ENCODE data around the gene PPL. TPM values are rescaled to one million over a fixed set of nuclear protein-coding genes. Genes with fewer than 3 reads are reported as not detected.

PPL gene
- total and polyA plus RNA-seq, 2 donors (not counting 3 experiments of a cell fraction or from before 2014, with no cell fraction given) = 0.07 to 0.20 TPM

DNA sequence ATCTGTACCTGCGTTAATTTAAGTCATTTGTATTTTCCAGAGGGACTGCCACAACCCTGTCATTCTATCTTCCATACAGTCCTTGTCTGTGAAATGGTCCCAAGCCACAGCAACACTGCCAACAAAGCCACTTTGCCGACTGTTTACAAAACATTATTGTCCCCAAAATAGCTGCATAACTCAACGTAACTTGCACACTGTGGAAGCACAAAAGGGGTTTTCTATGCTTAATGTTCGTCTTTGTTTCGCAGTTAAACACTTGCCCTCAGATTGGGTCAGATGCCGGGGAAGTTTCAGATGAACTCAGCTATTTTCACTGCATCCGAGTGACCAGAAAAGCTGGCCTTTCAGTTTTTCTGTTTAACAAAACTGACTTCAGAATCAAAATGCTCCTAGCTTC, 25.8 kb upstream of the PPL start:
- Histone ChIP-seq H3K27ac (ENCODE audit: insufficient read depth, low read depth, low read length) (no peak overlapping the region), H3K9me1 (replicated peaks; ENCODE audit: control insufficient read depth, extremely low read depth, insufficient read depth, low read length) (no peaks in the 10 kb centered on the region), H3K27me3 (ENCODE audit: control insufficient read depth in 2 of 2, insufficient read depth in 2 of 2, low read length in 2 of 2) (peaks cover 0 to 2% of the 10 kb centered on the region in 2 experiments), H3K4me3 (replicated peaks in 1 of 3; ENCODE audit: insufficient read depth in 1 of 3, low read depth in 1 of 3, low read length in 3 of 3) (no peak overlapping the region), H3K4me2 (ENCODE audit: insufficient read depth, low read length) (no peak overlapping the region), H3K9ac (replicated peaks; ENCODE audit: extremely low read depth, insufficient read depth, low read length) (no peak overlapping the region), H4K20me1 (replicated peaks; ENCODE audit: control insufficient read depth, extremely low read depth, insufficient read depth, low read length) (no peaks in the 10 kb centered on the region), H3K9me3 (replicated peaks; ENCODE audit: control insufficient read depth, insufficient read depth, low read length) (no peaks in the 10 kb centered on the region), H3K36me3 (ENCODE audit: control insufficient read depth in 2 of 2, extremely low read depth in 1 of 2, insufficient read depth in 2 of 2, low read length in 2 of 2) (no peaks in the 10 kb centered on the region), H3K4me1 (ENCODE audit: control insufficient read depth, extremely low read depth, insufficient read depth, low read length) (peaks cover under 1% of the 10 kb centered on the region), H2AFZ (ENCODE audit: low read depth, low read length) (no peak overlapping the region), H3K79me2 (ENCODE audit: control insufficient read depth, insufficient read depth, low read length) (no peaks in the 10 kb centered on the region)
- dilution Hi-C loops (cut with MboI; ENCODE audit: extremely low pct_ligation_motif_present, low sequenced_read_pairs) = no loop called here
- no peak for TF ChIP-seq MYC (IDR thresholded peaks at IDR 0.05; ENCODE audit: low read depth, low read length)
- DNase-seq (ENCODE audit: low read depth, low spot score) = no peak
- CTCF ChIA-PET = interaction anchor here (0.6 kb wide), 1 partner anchor 10 kb away, joined by 3 read pairs; no protein-coding TSS in a partner anchor
- POLR2A ChIA-PET = no interaction called here
- intact Hi-C loops (cut with micrococcal nuclease) = no loop called here
- FAIRE-seq = no peak
- BruUV-seq (replicated peaks) = no TSS peak

DNA sequence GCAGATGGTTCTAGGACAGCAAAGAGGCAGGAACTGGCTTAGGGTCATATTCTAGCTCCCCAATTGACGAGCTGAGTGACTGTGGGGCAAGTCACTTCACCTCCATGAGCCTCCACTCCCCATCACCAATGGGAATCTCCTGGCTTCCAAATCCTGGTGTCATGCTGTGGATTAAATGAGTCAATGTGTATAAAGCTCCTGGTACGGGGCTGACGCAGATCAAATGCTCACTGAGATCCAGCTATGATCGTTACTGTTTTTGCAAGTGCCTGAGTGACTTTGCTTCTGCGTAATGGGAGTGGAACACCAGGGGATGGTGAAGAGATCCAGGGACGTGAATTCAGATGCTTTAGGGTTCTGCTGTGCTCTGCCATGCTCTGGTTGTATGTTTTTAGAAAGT, 23.6 kb upstream of the PPL start:
- CTCF ChIA-PET = no interaction called here
- Histone ChIP-seq H2AFZ (ENCODE audit: low read depth, low read length) (no peak overlapping the region), H3K4me1 (ENCODE audit: control insufficient read depth, extremely low read depth, insufficient read depth, low read length) (peaks cover 5% of the 10 kb centered on the region), H3K4me3 (replicated peaks in 1 of 3; ENCODE audit: insufficient read depth in 1 of 3, low read depth in 1 of 3, low read length in 3 of 3) (no peak overlapping the region), H3K9ac (replicated peaks; ENCODE audit: extremely low read depth, insufficient read depth, low read length) (no peak overlapping the region), H4K20me1 (replicated peaks; ENCODE audit: control insufficient read depth, extremely low read depth, insufficient read depth, low read length) (no peaks in the 10 kb centered on the region), H3K9me3 (replicated peaks; ENCODE audit: control insufficient read depth, insufficient read depth, low read length) (no peaks in the 10 kb centered on the region), H3K79me2 (ENCODE audit: control insufficient read depth, insufficient read depth, low read length) (no peaks in the 10 kb centered on the region), H3K27me3 (ENCODE audit: control insufficient read depth in 2 of 2, insufficient read depth in 2 of 2, low read length in 2 of 2) (peaks cover 0 to 2% of the 10 kb centered on the region in 2 experiments), H3K36me3 (ENCODE audit: control insufficient read depth in 2 of 2, extremely low read depth in 1 of 2, insufficient read depth in 2 of 2, low read length in 2 of 2) (no peaks in the 10 kb centered on the region), H3K27ac (ENCODE audit: insufficient read depth, low read depth, low read length) (no peak overlapping the region), H3K9me1 (replicated peaks; ENCODE audit: control insufficient read depth, extremely low read depth, insufficient read depth, low read length) (no peaks in the 10 kb centered on the region), H3K4me2 (ENCODE audit: insufficient read depth, low read length) (no peak overlapping the region)
- intact Hi-C loops (cut with micrococcal nuclease) (no loop called here), dilution Hi-C loops (cut with MboI; ENCODE audit: extremely low pct_ligation_motif_present, low sequenced_read_pairs) (no loop called here)
- no TSS peak for BruUV-seq (replicated peaks)
- no peak for DNase-seq (ENCODE audit: low read depth, low spot score)
- POLR2A ChIA-PET = no interaction called here
- no peak for TF ChIP-seq MYC (IDR thresholded peaks at IDR 0.05; ENCODE audit: low read depth, low read length)
- TF ChIP-seq, protein P1, sequence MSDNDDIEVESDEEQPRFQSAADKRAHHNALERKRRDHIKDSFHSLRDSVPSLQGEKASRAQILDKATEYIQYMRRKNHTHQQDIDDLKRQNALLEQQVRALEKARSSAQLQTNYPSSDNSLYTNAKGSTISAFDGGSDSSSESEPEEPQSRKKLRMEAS (IDR thresholded peaks at IDR 0.05; ENCODE audit: insufficient read depth, insufficient read length) = no peak
- TF ChIP-seq POLR2A (IDR thresholded peaks at IDR 0.05; ENCODE audit: low read depth, low read length) = no peak
- no peak for TF ChIP-seq JUN (IDR thresholded peaks at IDR 0.05; ENCODE audit: borderline replicate concordance, insufficient read depth, insufficient read length, low read depth)
- TF ChIP-seq POLR2AphosphoS5 (IDR thresholded peaks at IDR 0.05; ENCODE audit: insufficient read depth, low read depth, low read length) = no peak
- no peak for TF ChIP-seq EZH2 (IDR thresholded peaks at IDR 0.05; ENCODE audit: borderline replicate concordance, low read depth, low read length, severe bottlenecking)
- TF ChIP-seq, protein P2, sequence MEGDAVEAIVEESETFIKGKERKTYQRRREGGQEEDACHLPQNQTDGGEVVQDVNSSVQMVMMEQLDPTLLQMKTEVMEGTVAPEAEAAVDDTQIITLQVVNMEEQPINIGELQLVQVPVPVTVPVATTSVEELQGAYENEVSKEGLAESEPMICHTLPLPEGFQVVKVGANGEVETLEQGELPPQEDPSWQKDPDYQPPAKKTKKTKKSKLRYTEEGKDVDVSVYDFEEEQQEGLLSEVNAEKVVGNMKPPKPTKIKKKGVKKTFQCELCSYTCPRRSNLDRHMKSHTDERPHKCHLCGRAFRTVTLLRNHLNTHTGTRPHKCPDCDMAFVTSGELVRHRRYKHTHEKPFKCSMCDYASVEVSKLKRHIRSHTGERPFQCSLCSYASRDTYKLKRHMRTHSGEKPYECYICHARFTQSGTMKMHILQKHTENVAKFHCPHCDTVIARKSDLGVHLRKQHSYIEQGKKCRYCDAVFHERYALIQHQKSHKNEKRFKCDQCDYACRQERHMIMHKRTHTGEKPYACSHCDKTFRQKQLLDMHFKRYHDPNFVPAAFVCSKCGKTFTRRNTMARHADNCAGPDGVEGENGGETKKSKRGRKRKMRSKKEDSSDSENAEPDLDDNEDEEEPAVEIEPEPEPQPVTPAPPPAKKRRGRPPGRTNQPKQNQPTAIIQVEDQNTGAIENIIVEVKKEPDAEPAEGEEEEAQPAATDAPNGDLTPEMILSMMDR (IDR thresholded peaks at IDR 0.05; ENCODE audit: extremely low read depth in 1 of 2, insufficient read depth in 1 of 2, low read depth in 1 of 2, low read length in 2 of 2) = no peak
- no peak for TF ChIP-seq GATA2 (IDR thresholded peaks at IDR 0.05; ENCODE audit: insufficient read depth, insufficient read length, low read depth, low read length)
- FAIRE-seq = no peak
